DND-41 (cell line): ENCODE measurements around the gene RAB26.

ENCODE experiments used
- EZH2 ChIP-seq: IDR thresholded peaks from 3 replicates; pipeline ENCODE4 v1.6.1; 2012; ENCODE audit warnings: borderline replicate concordance, low read depth, mild to moderate bottlenecking, moderate library complexity, low read length, inconsistent platforms; ENCODE audit not compliant: severe bottlenecking
- TF ChIP-seq, protein P1 (sequence below): IDR thresholded peaks from 2 replicates; pipeline ENCODE4 v1.5.1; 2012; ENCODE audit warnings: borderline replicate concordance, low read length, moderate library complexity, mild to moderate bottlenecking; ENCODE audit not compliant: poor library complexity, severe bottlenecking; ENCODE audit errors: extremely low read depth

GRCh38 chr16:2147981-2148671, at the start of gene RAB26:
- TF ChIP-seq, protein P1, sequence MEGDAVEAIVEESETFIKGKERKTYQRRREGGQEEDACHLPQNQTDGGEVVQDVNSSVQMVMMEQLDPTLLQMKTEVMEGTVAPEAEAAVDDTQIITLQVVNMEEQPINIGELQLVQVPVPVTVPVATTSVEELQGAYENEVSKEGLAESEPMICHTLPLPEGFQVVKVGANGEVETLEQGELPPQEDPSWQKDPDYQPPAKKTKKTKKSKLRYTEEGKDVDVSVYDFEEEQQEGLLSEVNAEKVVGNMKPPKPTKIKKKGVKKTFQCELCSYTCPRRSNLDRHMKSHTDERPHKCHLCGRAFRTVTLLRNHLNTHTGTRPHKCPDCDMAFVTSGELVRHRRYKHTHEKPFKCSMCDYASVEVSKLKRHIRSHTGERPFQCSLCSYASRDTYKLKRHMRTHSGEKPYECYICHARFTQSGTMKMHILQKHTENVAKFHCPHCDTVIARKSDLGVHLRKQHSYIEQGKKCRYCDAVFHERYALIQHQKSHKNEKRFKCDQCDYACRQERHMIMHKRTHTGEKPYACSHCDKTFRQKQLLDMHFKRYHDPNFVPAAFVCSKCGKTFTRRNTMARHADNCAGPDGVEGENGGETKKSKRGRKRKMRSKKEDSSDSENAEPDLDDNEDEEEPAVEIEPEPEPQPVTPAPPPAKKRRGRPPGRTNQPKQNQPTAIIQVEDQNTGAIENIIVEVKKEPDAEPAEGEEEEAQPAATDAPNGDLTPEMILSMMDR: no peak
- TF ChIP-seq EZH2: no peak
